ENCODE measurements around the gene TSKU. TPM values are rescaled to one million over a fixed set of nuclear protein-coding genes. Genes with fewer than 3 reads are reported as not detected.

TSKU gene
- total RNA-seq, 4 donors from 2014 or later, result 153 to 281 (median 161) TPM

GRCh38 chr11:76797341-76798201 lies 14.4 kb downstream of the TSKU start:
- ATAC-seq (ENCODE audit: low FRiP score) (no peak), DNase-seq (ENCODE audit: low spot score) (no peak)
- TF ChIP-seq CTCF (IDR thresholded peaks at IDR 0.05), result no peak

GRCh38 chr11:76798202-76798581 lies 15.0 kb downstream of the TSKU start:
- no peak for TF ChIP-seq CTCF (IDR thresholded peaks at IDR 0.05)
- ATAC-seq (ENCODE audit: low FRiP score) (no peak), DNase-seq (ENCODE audit: low spot score) (no peak)

GRCh38 chr11:76798671-76799065 lies 15.5 kb downstream of the TSKU start:
- ATAC-seq (ENCODE audit: low FRiP score) (no peak), DNase-seq (ENCODE audit: low spot score) (no peak)

GRCh38 chr11:76799066-76799804 lies 16.1 kb downstream of the TSKU start:
- DNase-seq (ENCODE audit: low spot score) (peak; percentile 72), ATAC-seq (ENCODE audit: low FRiP score) (peak; percentile 96)
- peak in 2 of 3 donors; percentile 63 to 94 for TF ChIP-seq CTCF (IDR thresholded peaks at IDR 0.05)

More at GRCh38 chr11:76798671-76799065, 15.5 kb downstream of the TSKU start:
- TF ChIP-seq CTCF (IDR thresholded peaks at IDR 0.05), result no peak

GRCh38 chr11:76800466-76801200 lies 17.5 kb downstream of the TSKU start:
- DNase-seq (ENCODE audit: low spot score) (no peak), ATAC-seq (ENCODE audit: low FRiP score) (no peak)
- TF ChIP-seq CTCF (IDR thresholded peaks at IDR 0.05), result no peak

- no peak for TF ChIP-seq CTCF (IDR thresholded peaks at IDR 0.05)
- DNase-seq (ENCODE audit: low spot score) (no peak), ATAC-seq (ENCODE audit: low FRiP score) (no peak)
Observed at GRCh38 chr11:76801225-76801624, 18.1 kb downstream of the TSKU start.

All from omental fat pad (tissue), 4 donors.